H1 (cell line): ENCODE measurements around the gene VIT.

ENCODE experiments used
- EZH2 ChIP-seq: fragments of 200-600 bp; sonication (generic); IDR thresholded peaks from 2 replicates; pipeline ENCODE4 v1.7.1; 2012; ENCODE audit warnings: low read depth, mild to moderate bottlenecking, moderate library complexity, low read length, inconsistent platforms; ENCODE audit not compliant: severe bottlenecking
- POLR2A ChIP-seq, 2 experiments: IDR thresholded peaks; 1 replicate in 1 of 2; 2 replicates in 1 of 2; pipeline ENCODE4 v1.6.1; 2011; ENCODE audit warnings: low read depth in 2 of 2, low read length in 2 of 2, mild to moderate bottlenecking in 2 of 2; ENCODE audit errors: control extremely low read depth in 1 of 2
- RFX5 ChIP-seq: IDR thresholded peaks from 2 replicates; pipeline ENCODE4 v1.6.1; 2011; ENCODE audit warnings: low read depth, low read length, improper control_type of control experiment, borderline replicate concordance
- SP4 ChIP-seq: IDR thresholded peaks from 2 replicates; pipeline ENCODE4 v1.6.1; 2012; ENCODE audit warnings: low read length, inconsistent platforms
- SRF ChIP-seq: IDR thresholded peaks from 2 replicates; pipeline ENCODE4 v1.6.1; 2011; ENCODE audit warnings: mild to moderate bottlenecking, low read depth, low read length, moderate library complexity
- TF ChIP-seq, protein P1 (sequence below), 3 experiments: IDR thresholded peaks; 1 replicate in 2 of 3; 2 replicates in 1 of 3; pipeline versions ENCODE4 v1.5.1 to v1.6.1; 2011; ENCODE audit warnings: low read length in 3 of 3, mild to moderate bottlenecking in 3 of 3, inconsistent platforms in 2 of 3, low read depth in 1 of 3, moderate library complexity in 1 of 3; ENCODE audit not compliant: insufficient read depth in 1 of 3; ENCODE audit errors: control extremely low read depth in 1 of 3

DNA sequence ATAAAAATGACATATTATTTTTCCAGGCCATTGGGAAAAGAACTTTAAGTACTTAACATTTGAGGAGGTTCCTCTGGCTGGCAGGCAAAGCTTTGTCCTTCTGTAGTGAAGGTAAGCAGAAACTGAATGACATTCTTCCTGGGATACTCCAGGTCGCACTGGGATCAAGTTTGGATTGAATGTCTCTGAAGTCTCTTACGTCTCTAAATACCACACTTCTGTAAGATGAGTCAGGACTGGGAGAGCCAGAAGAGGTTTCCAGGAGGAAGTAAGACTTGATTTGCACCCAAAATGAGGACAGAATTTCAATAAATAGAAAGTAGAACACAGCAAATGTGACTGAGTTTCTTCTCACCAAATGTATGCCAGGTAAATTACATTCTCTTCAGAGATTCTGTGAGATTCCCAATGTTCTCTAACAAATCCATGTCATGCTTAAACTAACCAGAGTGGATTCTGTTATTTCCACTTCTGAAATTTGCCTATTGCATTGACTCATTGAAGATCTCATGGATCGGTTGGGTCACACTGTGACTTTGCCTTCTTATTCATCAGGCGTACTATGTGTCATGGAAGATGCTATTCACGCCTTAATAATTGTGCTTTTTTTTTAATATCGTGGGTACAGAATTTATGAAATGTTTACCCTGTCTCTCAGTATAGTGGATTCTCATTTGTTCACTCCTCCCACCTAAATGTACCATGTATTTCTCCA lies 25.5 kb upstream of the VIT start:
- TF ChIP-seq RFX5 (no peak), SRF (no peak), SP4 (no peak), POLR2A (IDR thresholded peaks at IDR 0.05; ENCODE audit: control extremely low read depth in 1 of 2, low read depth in 2 of 2, low read length in 2 of 2) (no peak), EZH2 (no peak)
- TF ChIP-seq, protein P1, sequence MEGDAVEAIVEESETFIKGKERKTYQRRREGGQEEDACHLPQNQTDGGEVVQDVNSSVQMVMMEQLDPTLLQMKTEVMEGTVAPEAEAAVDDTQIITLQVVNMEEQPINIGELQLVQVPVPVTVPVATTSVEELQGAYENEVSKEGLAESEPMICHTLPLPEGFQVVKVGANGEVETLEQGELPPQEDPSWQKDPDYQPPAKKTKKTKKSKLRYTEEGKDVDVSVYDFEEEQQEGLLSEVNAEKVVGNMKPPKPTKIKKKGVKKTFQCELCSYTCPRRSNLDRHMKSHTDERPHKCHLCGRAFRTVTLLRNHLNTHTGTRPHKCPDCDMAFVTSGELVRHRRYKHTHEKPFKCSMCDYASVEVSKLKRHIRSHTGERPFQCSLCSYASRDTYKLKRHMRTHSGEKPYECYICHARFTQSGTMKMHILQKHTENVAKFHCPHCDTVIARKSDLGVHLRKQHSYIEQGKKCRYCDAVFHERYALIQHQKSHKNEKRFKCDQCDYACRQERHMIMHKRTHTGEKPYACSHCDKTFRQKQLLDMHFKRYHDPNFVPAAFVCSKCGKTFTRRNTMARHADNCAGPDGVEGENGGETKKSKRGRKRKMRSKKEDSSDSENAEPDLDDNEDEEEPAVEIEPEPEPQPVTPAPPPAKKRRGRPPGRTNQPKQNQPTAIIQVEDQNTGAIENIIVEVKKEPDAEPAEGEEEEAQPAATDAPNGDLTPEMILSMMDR (IDR thresholded peaks at IDR 0.05; ENCODE audit: control extremely low read depth in 1 of 3, insufficient read depth in 1 of 3, low read depth in 1 of 3, low read length in 3 of 3), result no peak
